Measurements from ENCODE around the gene PARN. TPM values are rescaled to one million over a fixed set of nuclear protein-coding genes. Genes with fewer than 3 reads are reported as not detected.
A peak's percentile ranks its signal among the peaks of the same experiment; 100 is the strongest.
"Not testable (repeated sequence)": the region's sequence is repeated elsewhere in the genome, so short reads cannot be mapped to it uniquely, and the experiment has no call there.

The PARN gene
- total and polyA plus RNA-seq, 2 donors, result 20.4 to 24.8 TPM

DNA sequence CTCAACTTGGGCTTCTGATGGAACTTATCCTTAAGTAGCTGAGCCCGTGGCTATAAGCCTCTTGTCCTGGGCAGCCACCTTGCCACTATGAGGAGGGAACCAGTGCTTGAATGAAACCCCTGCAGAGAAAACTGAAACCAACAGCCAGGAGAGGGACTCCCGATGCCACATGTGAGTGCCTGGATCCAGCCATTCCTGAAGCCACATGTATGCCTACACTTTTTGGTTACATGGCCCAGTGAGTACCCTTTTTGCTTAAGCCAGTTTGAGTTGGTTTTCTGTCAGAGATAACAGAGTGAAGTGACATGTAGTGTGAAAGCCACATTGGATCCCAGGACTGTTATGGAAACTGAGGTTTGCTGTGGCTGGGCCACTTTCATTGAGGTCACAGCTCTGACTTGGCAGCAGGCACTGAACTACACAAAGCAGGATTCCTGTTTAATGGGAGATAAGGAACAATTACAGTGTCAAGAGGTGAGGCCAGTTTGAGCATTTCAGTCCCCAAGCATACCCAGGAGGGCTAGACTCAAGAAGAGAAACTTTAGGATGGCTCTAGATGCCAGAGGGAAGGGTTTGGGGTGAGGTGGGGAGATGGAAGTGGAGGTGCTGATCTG, 222.2 kb downstream of the PARN start:
- DNase-seq (ENCODE audit: low read depth in 6 of 9, low spot score in 9 of 9), result no peak
- Histone ChIP-seq H3K4me3 (ENCODE audit: low read length in 2 of 2) (no peak overlapping the region), H3K9me3 (ENCODE audit: control insufficient read depth in 2 of 2, insufficient read depth in 1 of 2, low read length in 1 of 2) (no peaks in the 10 kb centered on the region), H3K27ac (ENCODE audit: low read depth in 1 of 2, low read length in 1 of 2) (no peak overlapping the region), H3K36me3 (ENCODE audit: control insufficient read depth in 2 of 2, insufficient read depth in 2 of 2, low read length in 1 of 2) (no peaks in the 10 kb centered on the region), H3K27me3 (ENCODE audit: control insufficient read depth in 2 of 2, insufficient read depth in 1 of 2, low read length in 1 of 2) (no peaks in the 10 kb centered on the region), H3K4me1 (ENCODE audit: control insufficient read depth in 2 of 2, insufficient read depth in 2 of 2, low read length in 2 of 2) (no peaks in the 10 kb centered on the region)
- WGBS, result 97% methylated on average over 2 of the region's 2 CpGs

DNA sequence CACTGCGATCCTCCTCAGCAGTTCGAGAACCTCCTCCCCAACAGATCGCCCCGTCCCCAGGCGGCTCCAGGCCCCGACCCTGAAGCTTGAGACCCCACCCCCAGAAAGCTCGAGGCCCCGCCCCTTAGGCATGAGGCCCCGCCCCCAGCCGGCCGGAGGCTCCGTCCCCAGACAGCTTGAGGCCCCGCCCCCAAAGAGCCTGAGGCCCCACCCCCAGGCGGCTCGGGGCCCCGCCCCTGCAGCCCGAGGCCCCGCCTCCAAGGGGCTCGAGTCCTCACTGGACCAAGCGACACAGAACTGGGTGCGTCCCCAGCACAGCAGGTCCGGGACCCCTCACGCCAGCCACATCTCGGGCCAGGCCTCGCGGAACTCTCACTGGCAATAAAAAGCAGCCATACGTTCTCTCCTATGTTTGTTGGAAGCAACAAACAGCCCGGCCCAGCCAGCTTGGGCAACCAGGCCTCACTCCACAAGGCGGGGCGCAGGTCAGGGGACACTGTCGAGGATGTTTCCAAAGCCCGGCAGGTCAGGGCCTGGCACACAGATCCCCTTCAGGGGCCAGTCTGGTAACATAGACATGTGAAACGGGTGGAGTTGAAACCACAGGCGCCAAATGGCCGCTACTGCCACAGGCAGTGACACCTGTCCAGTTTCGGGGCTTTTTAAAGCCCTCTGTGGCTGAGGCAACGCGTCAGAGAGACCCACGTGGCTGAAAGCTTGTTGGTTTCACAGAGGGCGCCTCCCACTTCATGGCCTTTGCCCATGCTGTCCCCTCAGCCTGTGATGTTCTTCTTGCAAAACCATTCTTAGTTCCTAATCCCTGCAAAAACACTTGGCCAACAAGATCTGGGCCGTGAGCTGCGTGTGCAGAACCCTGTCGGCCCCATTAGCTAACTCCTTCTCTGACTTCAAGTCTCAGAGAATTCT, 224.2 kb downstream of the PARN start:
- no peaks in the 10 kb centered on the region for H3K27me3 ChIP-seq (ENCODE audit: control insufficient read depth in 2 of 2, insufficient read depth in 1 of 2, low read length in 1 of 2)
- no peaks in the 10 kb centered on the region for H3K4me1 ChIP-seq (ENCODE audit: control insufficient read depth in 2 of 2, insufficient read depth in 2 of 2, low read length in 2 of 2)
- no peaks in the 10 kb centered on the region for H3K36me3 ChIP-seq (ENCODE audit: control insufficient read depth in 2 of 2, insufficient read depth in 2 of 2, low read length in 1 of 2)
- H3K9me3 ChIP-seq (ENCODE audit: control insufficient read depth in 2 of 2, insufficient read depth in 1 of 2, low read length in 1 of 2), result no peaks in the 10 kb centered on the region
- WGBS, result 66% methylated on average over 43 of the region's 43 CpGs
- no peak overlapping the region for H3K4me3 ChIP-seq (ENCODE audit: low read length in 2 of 2)
- H3K27ac ChIP-seq (ENCODE audit: low read depth in 1 of 2, low read length in 1 of 2), result no peak overlapping the region
- no peak for DNase-seq (ENCODE audit: low read depth in 6 of 9, low spot score in 9 of 9)

DNA sequence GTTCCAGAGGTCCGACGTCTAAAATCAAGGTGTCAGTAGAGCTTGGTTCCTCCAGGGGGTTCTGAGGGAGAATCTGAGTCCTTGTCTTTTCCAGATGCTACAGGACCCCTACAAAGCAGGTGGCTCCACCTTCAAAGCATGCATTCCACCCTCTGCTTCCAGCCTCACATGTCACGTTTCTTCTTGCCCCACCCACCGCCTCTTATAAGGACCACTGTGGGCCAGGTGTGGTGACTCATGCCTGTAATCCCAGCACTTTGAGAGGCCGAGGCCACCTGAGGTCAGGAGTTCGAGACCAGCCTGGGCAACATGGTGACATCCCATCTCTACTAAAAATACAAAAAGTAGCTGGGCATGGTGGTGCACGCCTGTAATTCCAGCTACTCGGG, 227.1 kb downstream of the PARN start:
- not testable (repeated sequence) for H3K9me3 ChIP-seq (ENCODE audit: control insufficient read depth in 2 of 2, insufficient read depth in 1 of 2, low read length in 1 of 2); H3K27me3 ChIP-seq (ENCODE audit: control insufficient read depth in 2 of 2, insufficient read depth in 1 of 2, low read length in 1 of 2); H3K27ac ChIP-seq (ENCODE audit: low read depth in 1 of 2, low read length in 1 of 2); H3K4me1 ChIP-seq (ENCODE audit: control insufficient read depth in 2 of 2, insufficient read depth in 2 of 2, low read length in 2 of 2); DNase-seq (ENCODE audit: low read depth in 6 of 9, low spot score in 9 of 9); H3K4me3 ChIP-seq (ENCODE audit: low read length in 2 of 2); H3K36me3 ChIP-seq (ENCODE audit: control insufficient read depth in 2 of 2, insufficient read depth in 2 of 2, low read length in 1 of 2)
- 88% methylated on average over 8 of the region's 8 CpGs for WGBS

DNA sequence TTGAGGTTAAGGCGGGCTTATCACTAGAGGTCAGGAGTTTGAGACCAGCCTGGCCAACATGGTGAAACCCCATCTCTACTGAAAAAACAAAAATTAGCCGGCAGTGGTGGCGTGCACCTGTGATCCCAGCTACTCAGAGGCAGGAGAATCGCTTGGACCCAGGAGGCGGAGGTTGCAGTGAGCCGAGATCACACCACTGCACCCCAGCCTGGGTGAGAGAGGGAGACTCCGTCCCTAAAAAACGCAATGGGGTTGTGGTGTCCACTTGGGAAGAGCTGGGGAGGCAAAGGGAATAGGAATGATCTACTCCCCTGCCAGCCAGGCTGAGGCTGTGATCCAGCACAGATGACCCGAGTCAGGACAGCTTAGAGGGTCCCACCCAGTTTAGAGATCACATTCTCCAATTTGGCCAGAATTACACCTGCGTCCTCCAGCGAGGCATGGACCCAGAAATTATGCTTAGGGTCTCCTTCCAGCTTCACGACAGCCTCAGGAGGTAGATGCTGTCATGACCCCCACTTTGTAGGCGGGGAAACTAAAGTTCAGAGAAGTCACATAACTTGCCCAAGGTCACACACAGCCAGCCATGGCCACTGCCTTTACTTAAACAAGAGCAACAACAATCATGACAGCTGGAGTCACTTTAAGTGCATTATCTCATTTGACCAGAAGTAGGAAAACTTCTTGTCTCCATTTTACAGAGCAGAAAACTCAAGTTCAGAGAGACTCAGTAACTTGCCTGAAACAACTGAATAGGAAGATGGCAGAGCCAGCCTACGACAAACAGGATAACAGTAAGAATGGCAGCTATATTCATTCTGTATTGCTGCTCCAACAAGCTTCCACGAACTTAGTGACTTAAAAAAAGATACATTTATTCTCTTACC, 227.7 kb downstream of the PARN start:
- H3K4me1 ChIP-seq (ENCODE audit: control insufficient read depth in 2 of 2, insufficient read depth in 2 of 2, low read length in 2 of 2); H3K27ac ChIP-seq (ENCODE audit: low read depth in 1 of 2, low read length in 1 of 2); H3K27me3 ChIP-seq (ENCODE audit: control insufficient read depth in 2 of 2, insufficient read depth in 1 of 2, low read length in 1 of 2); DNase-seq (ENCODE audit: low read depth in 6 of 9, low spot score in 9 of 9); H3K9me3 ChIP-seq (ENCODE audit: control insufficient read depth in 2 of 2, insufficient read depth in 1 of 2, low read length in 1 of 2); H3K4me3 ChIP-seq (ENCODE audit: low read length in 2 of 2); H3K36me3 ChIP-seq (ENCODE audit: control insufficient read depth in 2 of 2, insufficient read depth in 2 of 2, low read length in 1 of 2): not testable (repeated sequence)
- WGBS, result 93% methylated on average over 15 of the region's 15 CpGs

DNA sequence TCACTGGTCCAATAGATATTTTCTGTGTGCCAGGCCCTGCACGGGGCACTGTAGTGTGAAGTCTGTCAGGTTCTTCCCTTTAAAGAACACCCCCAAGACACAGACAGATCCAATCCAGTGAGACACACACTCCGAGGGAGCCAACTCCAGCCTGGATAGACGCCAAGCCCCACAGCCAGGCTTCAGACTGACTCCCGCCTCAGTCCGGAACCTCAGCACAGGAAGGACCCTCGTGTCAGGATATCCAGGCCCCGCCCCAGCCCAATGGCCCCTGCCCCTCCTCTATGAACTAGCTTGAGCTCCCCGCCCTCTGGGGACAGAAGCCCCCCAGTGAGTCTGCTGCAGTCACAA, 228.4 kb downstream of the PARN start:
- not testable (repeated sequence) for H3K9me3 ChIP-seq (ENCODE audit: control insufficient read depth in 2 of 2, insufficient read depth in 1 of 2, low read length in 1 of 2); H3K27ac ChIP-seq (ENCODE audit: low read depth in 1 of 2, low read length in 1 of 2); H3K4me1 ChIP-seq (ENCODE audit: control insufficient read depth in 2 of 2, insufficient read depth in 2 of 2, low read length in 2 of 2); H3K27me3 ChIP-seq (ENCODE audit: control insufficient read depth in 2 of 2, insufficient read depth in 1 of 2, low read length in 1 of 2); DNase-seq (ENCODE audit: low read depth in 6 of 9, low spot score in 9 of 9); H3K36me3 ChIP-seq (ENCODE audit: control insufficient read depth in 2 of 2, insufficient read depth in 2 of 2, low read length in 1 of 2); H3K4me3 ChIP-seq (ENCODE audit: low read length in 2 of 2)
- 92% methylated on average over 8 of the region's 8 CpGs for WGBS

DNA sequence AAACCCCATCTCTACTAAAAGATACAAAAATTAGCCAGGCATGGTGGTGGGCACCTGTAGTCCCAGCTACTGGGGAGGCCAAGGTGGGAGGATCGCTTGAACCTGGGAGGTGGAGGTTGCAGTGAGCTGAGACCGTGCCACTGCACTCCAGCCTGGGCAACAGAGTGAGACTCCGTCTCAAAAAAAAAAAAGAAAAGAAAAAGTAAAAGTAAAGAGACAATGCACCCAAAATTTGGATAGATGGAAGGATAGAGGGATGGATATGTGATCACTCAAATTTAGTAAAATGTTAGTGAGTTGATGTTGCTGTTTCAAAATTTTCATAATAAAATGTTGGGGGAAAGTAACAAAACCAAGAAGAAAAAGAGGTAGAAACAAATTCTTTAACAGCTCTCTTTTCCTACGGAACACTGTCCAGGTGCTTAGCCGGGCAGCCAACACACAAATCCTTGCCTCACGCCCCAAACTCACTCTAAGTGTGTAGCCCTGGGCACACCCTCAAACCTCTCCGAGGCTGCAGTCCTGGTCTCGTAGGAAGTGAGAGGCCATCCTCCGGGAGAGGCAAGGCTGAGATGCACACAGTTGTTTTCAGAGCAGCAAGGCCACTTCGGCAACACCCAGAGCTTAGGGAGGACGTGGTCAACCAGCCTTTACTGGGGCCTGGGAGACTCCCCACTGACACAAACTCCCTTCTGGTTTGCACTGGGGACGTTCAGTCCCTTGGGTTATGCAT, 228.9 kb downstream of the PARN start:
- WGBS, result 90% methylated on average over 12 of the region's 12 CpGs
- not testable (repeated sequence) for H3K27ac ChIP-seq (ENCODE audit: low read depth in 1 of 2, low read length in 1 of 2); H3K9me3 ChIP-seq (ENCODE audit: control insufficient read depth in 2 of 2, insufficient read depth in 1 of 2, low read length in 1 of 2); H3K4me3 ChIP-seq (ENCODE audit: low read length in 2 of 2); H3K27me3 ChIP-seq (ENCODE audit: control insufficient read depth in 2 of 2, insufficient read depth in 1 of 2, low read length in 1 of 2); H3K4me1 ChIP-seq (ENCODE audit: control insufficient read depth in 2 of 2, insufficient read depth in 2 of 2, low read length in 2 of 2); H3K36me3 ChIP-seq (ENCODE audit: control insufficient read depth in 2 of 2, insufficient read depth in 2 of 2, low read length in 1 of 2); DNase-seq (ENCODE audit: low read depth in 6 of 9, low spot score in 9 of 9)

DNA sequence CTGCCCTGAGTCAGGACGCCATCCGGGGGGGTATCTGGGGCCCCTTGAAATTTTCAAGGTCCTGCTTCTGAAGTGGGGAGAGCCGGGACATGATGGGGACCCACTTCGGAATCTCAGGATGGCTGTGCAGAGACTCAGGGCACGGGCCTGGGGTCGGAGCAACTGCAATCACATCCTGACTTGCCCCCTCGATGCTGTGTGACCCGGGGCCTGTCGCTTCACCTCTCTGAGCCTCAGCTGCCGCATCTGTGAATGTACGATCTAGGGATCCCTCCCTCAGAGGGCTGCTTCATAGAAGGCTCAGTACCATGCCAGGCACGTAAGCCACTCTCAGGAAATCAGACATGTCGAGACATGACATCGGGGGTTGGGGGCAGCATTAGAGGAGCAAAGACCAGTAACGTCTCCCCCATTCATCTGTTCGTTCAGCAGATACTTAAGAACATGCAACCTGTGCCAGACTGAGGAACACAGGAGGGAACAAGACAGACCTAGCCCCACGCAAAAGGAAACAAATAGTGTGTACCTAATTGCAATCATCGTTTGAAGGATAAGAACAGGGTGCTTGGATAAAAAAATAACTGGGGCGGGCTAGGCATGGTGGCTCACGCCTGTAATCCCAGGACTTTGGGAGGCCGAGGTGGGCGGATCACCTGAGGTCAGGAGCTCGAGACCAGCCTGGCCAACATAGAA, 229.6 kb downstream of the PARN start:
- no peaks in the 10 kb centered on the region for H3K27me3 ChIP-seq (ENCODE audit: control insufficient read depth in 2 of 2, insufficient read depth in 1 of 2, low read length in 1 of 2)
- peak overlapping the region in 1 of 2 donors; percentile 32 for H3K27ac ChIP-seq (ENCODE audit: low read depth in 1 of 2, low read length in 1 of 2)
- H3K36me3 ChIP-seq (ENCODE audit: control insufficient read depth in 2 of 2, insufficient read depth in 2 of 2, low read length in 1 of 2), result no peaks in the 10 kb centered on the region
- WGBS, result 94% methylated on average over 23 of the region's 23 CpGs
- H3K9me3 ChIP-seq (ENCODE audit: control insufficient read depth in 2 of 2, insufficient read depth in 1 of 2, low read length in 1 of 2), result no peaks in the 10 kb centered on the region
- H3K4me3 ChIP-seq (ENCODE audit: low read length in 2 of 2), result no peak overlapping the region
- peaks cover 0 to 8% of the 10 kb centered on the region in 2 donors for H3K4me1 ChIP-seq (ENCODE audit: control insufficient read depth in 2 of 2, insufficient read depth in 2 of 2, low read length in 2 of 2)
- DNase-seq (ENCODE audit: low read depth in 6 of 9, low spot score in 9 of 9), result no peak
